Dermis microvascular lymphatic vessel endothelial cell (primary cell): Measurements from ENCODE around the gene C2CD5. TPM values are rescaled to one million over a fixed set of nuclear protein-coding genes. Genes with fewer than 3 reads are reported as not detected.
"Not testable (repeated sequence)": the region's sequence is repeated elsewhere in the genome, so short reads cannot be mapped to it uniquely, and the experiment has no call there.

Source experiments
- DNase-seq, 2 donors: peaks; one replicate each; pipeline versions ENCODE4 v3.0.0 to v3.0.0-alpha.2; 2010; ENCODE audit warnings: low read depth in 2 of 2
- total RNA-seq: library from RNA; depleted of rRNA; stranded (reverse); fragments of >200 nt; gene quantifications from 2 replicates; pipeline ENCODE4 v1.2.1, GENCODE V29; 2014

Gene C2CD5
- total RNA-seq, 1 donor from 2014 or later = 11.7 TPM

GRCh38 chr12:22477166-22477893 is 67.0 kb downstream of the C2CD5 start:
- peak in 1 of 2 donors; percentile 4 for DNase-seq

- DNase-seq = no peak
These were observed 68.2 kb downstream of the C2CD5 start for GRCh38 chr12:22476133-22476532.

- DNase-seq = no peak
These were observed 69.2 kb downstream of the C2CD5 start for GRCh38 chr12:22474970-22475720.

GRCh38 chr12:22473212-22473611 is 71.1 kb downstream of the C2CD5 start:
- no peak for DNase-seq

GRCh38 chr12:22467190-22467589 is 77.2 kb downstream of the C2CD5 start:
- no peak for DNase-seq

GRCh38 chr12:22463306-22463705 is 81.0 kb downstream of the C2CD5 start:
- DNase-seq = no peak

- no peak for DNase-seq
These were observed 82.6 kb downstream of the C2CD5 start for GRCh38 chr12:22461786-22462185.

- DNase-seq = peak in 1 of 2 donors; percentile 47
These were observed 84.4 kb downstream of the C2CD5 start for GRCh38 chr12:22459838-22460490.

GRCh38 chr12:22458298-22458937 is 85.9 kb downstream of the C2CD5 start:
- no peak for DNase-seq

GRCh38 chr12:22457085-22457484 is 87.3 kb downstream of the C2CD5 start:
- no peak for DNase-seq

- DNase-seq = no peak
These were observed 90.8 kb downstream of the C2CD5 start for GRCh38 chr12:22453511-22453910.

- no peak for DNase-seq
These were observed 97.1 kb downstream of the C2CD5 start for GRCh38 chr12:22447223-22447622.

- DNase-seq = not testable (repeated sequence)
These were observed 100.1 kb downstream of the C2CD5 start for GRCh38 chr12:22444317-22444665.

GRCh38 chr12:22443379-22444316 is 100.7 kb downstream of the C2CD5 start:
- DNase-seq = peak; percentile 51 to 77

- DNase-seq = no peak
These were observed 107.1 kb downstream of the C2CD5 start for GRCh38 chr12:22437031-22437806.

GRCh38 chr12:22435583-22435982 is 108.8 kb downstream of the C2CD5 start:
- no peak for DNase-seq

- no peak for DNase-seq
These were observed 112.6 kb downstream of the C2CD5 start for GRCh38 chr12:22431693-22432251.

GRCh38 chr12:22416801-22417200 is 127.5 kb downstream of the C2CD5 start:
- no peak for DNase-seq
